Dedifferentiated amniotic fluid mesenchymal stem cell (primary cell): ENCODE results near the gene SEMA4D.
"Not testable (repeated sequence)": the region's sequence is repeated elsewhere in the genome, so short reads cannot be mapped to it uniquely, and the experiment has no call there.

Experiments used
- DNase-seq: peaks from one replicate; pipeline ENCODE4 v3.0.0-alpha.2; 2016; ENCODE audit errors: extremely low spot score

SEMA4D gene

DNA sequence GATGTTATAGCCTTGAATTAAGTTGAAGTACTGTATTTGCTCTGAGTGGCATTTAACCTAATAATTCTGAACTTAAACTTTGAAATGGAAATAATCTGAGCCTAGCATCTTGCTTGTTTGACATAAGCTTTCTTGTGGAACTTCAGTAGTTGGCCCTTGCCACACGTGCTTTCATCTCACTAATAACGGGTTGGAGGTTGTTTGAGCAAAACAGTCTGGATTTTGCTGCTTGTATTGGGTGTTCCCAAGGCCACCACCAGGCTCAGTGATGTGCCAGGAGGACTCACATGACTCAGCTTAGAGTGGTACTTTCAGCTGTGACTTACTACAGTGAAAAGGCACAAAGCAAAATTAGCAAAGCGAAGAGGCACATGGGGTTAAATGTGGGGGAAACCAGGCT lies 143.9 kb downstream of the SEMA4D start:
- DNase-seq, result no peak

- no peak for DNase-seq
These were observed 144.9 kb downstream of the SEMA4D start for GRCh38 chr9:89352874-89353649.

DNA sequence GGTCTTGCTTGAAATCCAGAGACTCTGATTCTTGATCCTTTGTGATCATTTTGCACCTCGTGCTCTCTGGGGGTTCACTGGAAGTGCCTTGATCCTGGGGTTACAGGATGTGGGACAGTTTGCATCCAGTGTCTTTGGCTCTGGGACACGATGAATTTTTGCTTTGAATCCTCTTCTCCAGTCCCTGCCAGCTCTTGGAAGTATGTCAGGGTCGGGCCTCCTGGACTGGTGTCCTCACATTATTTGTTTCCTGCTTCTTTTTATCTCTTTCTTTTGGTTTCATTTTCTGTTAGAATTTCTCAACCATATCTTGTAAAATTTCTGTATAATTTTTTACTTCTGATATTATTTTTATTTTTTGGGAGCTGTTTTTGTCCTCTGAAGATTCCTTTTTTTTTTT lies 145.5 kb downstream of the SEMA4D start:
- no peak for DNase-seq

DNA sequence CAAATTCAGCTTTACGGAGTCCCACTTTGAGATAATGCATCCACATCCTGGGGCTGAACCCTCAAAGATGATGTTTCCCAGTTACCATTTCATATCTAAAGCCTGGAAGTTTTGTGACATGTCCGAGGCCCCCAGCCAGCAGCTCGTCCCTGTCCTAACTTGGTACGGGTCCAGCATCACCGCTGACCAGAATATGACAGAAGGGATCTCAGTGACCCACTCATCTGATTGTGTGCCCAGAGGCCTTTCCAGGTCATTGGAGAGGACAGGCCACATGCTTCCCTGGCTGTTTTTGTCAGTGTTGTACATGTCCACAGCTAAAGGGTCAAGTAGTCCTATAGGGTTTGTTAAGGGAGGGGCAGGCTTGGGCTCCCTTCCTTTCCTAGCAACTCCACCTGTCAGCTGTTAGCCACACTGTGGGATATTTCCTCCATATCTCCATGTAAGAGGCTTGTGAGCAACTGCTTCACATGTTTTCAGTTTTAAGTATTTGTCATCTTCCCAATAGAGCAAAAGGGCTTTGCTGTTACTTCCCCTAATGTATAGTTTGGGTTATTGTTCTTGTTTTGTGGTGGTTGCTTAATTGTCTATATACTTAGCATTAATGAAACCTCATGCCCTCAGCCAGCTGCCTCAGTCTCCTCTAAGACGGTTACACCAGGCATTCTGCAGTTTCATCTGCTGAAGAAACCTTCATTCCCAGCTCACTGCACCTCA lies 146.2 kb downstream of the SEMA4D start:
- DNase-seq, result no peak

- no peak for DNase-seq
These were observed 146.8 kb downstream of the SEMA4D start for GRCh38 chr9:89350988-89351557.

GRCh38 chr9:89349607-89350006 lies 148.3 kb downstream of the SEMA4D start:
- DNase-seq, result no peak

DNA sequence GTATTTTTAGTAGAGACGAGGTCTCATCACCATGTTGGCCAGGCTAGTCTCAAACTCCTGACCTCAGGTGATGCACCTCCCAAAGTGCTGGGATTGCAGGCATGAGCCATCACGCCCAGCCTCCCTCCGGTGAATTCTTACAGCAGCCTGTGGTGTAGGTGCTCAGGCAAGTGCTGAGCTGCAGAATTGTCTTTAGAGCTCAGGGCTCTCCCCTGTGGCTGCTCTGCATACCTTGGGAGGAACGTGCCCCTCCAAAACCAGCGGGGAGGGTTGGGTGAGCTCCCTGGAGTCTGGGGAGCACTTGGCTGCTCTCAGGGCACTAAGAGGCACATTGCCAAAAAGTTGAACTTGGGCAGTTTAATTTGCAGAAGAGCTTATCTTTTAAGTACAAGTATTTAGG lies 150.3 kb downstream of the SEMA4D start:
- no peak for DNase-seq

DNA sequence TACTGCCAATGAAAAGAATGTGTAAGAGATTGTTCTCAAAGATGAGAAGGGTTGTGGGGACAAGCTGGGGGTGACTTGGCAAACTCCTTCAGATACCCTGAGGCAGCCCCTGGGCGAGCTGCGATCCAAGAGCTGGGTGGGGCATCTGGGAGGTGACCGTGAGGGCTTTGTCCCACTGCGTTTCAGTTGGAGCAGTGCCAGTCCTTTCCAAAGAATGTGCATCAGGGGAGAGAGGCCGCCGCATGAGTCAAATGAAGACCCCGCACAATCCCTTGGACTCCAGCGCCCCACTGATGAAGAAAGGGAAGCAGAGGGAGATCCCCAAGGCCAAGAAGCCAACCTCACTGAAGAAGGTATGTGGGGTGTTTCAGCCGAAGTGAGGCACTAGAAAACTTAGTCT lies 151.2 kb downstream of the SEMA4D start:
- DNase-seq, result no peak

- DNase-seq, result no peak
These were observed 152.4 kb downstream of the SEMA4D start for GRCh38 chr9:89345476-89345875.

DNA sequence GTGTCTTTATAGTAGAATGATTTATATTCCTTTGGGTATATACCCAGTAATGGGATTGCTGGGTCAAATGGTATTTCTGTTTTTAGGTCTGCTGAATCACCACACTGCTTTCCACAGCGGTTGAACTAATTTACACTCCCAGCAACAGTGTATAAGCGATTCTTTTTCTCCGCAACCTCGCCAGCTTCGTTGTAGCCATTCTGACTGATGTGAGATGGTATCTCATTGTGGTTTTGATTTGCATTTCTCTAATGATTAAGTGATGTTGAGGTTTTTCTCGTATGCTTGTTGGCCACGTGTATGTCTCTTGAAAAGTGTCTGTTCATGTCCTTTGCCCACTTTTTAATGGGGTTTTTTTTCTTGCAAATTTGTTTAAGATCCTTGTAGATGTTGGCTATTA lies 154.1 kb downstream of the SEMA4D start:
- DNase-seq, result not testable (repeated sequence)

DNA sequence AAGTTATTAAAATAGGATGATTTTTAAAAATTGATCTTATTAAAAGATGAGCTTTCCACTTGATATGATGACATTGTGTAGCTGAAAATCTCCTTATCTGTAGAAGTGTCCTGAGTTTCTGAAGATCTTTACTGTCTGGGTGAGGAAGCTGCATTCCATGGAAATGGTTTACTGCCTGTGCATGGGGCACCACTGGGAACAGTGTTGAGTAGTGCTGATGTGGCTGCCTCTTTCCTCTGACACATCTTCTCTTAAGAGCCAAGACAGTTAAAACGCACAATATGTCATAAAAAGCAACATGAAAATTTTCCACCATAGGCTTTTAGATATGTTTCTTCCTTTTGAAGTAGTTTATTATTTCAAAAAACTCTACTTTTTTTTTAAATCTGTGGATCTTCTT lies 155.0 kb downstream of the SEMA4D start:
- DNase-seq, result no peak

DNA sequence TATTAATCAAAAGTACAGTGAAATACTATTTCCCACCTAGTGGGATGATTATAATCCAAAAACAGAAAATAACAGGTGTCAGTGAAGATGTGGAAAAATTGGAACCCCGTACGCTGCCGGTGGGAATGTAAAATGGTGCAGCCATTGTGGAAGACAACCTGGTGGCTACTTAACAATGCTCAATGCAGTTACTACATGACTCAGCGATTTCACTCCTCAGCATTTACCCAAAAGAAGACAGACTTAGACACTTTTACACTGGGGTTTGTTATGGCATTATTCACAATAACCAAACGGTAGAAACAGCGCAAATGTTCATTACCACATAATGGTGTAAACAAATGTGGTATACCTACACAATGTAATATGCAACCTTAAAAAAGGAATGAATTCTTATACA lies 155.7 kb downstream of the SEMA4D start:
- DNase-seq, result no peak

DNA sequence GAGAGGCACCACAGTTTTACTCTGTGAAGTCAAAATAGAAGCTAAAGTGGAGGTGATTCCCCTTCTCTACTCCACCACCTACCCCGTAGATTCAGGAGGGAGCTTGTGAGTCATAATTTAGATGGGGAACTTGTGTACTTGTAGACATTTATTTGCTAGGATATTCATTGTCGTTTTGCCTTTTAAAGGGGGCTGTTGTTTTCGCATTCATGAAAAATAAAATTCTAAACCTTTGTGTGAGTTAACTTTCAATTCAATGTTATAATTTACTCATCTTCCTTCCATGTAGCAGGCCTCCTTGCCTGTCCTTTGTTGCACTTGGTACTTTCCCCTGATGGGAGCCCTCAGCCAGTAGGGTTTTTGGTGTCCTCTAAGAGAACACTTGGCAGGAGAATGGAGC lies 157.6 kb downstream of the SEMA4D start:
- no peak for DNase-seq

GRCh38 chr9:89339807-89340206 lies 158.1 kb downstream of the SEMA4D start:
- DNase-seq, result no peak

DNA sequence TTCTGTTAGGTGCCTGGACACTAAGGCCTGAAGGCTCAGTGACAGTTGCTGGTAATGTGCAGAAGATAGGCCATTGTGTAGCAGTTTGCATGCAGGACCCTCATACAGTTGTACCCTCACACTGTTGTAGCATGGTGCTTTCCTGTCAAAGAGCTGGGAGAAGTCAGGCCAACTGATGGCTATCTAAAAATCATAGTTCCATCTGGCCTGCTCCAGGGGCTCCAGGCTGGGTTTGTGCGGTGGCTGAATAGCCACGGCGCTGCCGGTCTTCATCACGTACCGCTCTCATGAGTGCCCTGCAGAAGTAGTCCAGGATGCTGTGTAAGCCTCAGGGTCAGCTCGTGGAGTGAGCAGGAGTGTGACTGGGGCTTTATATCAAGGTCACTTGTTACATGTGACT lies 167.4 kb downstream of the SEMA4D start:
- no peak for DNase-seq

- no peak for DNase-seq
These were observed 168.0 kb downstream of the SEMA4D start for GRCh38 chr9:89329917-89330316.

GRCh38 chr9:89328064-89328463 lies 169.8 kb downstream of the SEMA4D start:
- no peak for DNase-seq

DNA sequence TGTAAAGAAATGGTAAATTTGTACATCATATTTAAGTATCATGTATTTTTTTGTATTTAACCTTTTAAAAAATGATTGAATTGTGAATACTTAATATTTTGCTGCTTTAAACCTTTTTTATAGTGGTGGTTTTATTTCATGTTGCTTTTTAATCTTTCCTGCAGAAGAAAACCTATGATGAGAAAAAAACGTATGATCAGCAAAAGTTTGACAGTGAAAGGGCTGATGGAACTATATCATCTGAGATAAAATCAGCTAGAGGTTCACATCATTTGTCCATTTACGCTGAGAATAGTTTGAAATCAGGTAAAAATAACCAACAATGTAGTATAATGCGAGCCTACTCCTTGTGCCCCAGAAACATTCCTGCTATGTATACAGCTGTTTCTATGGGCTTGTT lies 172.2 kb downstream of the SEMA4D start:
- no peak for DNase-seq

DNA sequence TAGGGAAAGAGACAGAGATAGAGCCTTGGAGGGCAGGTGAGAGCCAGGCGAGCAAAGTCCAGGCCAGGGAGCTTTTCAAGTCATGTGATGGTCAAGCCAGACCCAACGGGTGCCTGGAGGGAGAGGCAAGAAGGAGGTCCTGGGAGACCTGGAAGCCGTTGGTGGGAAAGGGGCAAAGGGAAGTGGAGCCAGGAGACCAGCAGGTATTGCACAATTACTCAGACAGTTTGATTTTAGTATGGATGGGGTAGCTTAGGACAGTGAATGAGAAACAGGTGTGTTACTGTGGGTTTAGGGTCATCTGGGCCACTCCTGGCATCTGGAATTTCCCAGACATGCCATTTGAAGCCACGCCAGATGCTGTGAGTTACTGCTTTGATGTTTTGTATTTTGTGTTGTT lies 174.5 kb downstream of the SEMA4D start:
- DNase-seq, result no peak

DNA sequence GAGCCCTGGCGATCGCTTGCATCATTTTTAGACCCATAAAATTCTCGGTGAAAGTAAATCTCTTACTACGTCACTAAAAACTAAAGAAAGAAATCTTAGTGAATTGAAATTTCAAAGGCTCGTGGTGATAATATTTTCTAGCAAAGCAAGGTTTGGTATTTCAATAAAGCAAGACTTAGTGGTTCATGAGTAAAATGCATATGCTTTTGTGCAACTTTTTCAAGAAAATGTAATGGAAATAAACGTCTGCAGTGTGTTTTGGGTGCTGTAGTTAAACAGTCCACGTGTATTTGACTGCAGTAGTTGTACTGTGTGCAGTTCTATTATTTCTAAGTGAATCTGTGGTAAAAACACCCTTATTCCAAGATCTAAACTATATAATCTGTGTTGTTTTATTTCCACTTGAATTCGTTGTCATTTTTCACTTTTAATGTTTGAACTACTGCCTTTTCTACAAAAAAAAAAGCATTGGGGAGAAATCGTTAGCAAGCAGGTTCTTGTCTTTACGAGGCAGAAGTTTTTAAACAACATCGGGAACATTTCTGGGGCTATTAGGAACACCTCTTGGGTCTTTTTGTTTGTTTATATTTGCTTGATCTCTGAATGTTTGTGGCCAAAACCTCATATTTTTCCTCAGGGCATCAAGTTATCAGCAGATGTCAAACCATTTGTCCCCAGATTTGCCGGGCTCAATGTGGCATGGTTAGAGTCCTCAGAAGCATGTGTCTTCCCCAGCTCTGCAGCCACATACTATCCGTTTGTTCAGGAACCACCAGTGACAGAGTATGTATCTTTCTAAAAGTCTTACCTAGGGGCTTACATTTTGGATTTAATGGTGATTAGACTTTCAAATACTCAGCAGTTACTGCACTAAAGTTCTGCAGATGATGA lies 178.7 kb downstream of the SEMA4D start:
- DNase-seq, result no peak

DNA sequence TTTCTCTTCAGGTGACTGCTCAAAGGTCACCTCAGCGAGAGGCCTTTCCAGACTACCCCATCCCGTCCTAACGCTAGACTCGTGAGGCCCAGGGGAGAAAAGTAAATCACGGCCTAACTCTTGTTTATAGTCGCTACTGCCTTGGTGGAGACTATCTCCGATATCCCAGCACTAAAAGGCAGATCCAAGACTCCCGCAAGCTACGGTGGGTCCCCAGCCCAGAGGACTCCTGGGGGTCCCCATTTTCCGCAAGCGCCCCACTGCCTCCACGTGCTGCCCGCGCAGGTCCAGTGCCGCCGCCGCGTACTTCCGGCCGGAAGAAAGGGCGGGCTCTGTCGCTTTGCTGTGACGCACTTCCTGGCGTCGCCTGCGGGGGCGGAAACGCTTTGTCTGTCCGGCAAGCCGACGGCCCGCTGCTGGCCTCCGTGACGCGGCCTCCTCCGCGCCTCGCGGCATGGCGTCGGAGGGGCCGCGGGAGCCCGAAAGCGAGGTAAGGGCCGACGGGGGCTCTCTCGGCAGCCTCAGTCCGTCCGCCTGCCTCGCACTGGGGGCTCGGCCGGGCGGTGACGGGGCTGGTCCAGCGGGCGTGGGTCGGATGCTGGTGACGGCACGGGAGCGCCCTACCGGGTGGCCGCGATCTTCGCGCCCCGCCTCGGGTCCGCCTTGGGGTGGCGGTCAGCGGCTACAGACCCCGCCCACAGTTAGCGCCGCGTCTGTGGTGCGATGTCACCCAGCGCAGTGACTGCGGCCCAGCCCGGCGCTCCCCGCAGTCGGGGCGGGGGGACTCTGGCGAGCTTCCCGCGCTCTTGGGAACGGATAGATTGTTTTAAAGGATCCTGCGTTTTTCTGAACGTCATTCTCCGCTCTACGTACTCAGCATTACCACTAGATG lies 179.5 kb downstream of the SEMA4D start, which contains the start of gene SECISBP2:
SECISBP2 (plus strand) TSS at position 378 of the 892 bp plus-strand sequence; CDS start at position 455, 77 bp downstream.
- DNase-seq, result peak; percentile 99
